Measurements from ENCODE around the gene GSX2.
"Not testable (repeated sequence)": the region's sequence is repeated elsewhere in the genome, so short reads cannot be mapped to it uniquely, and the experiment has no call there.

GSX2 gene

DNA sequence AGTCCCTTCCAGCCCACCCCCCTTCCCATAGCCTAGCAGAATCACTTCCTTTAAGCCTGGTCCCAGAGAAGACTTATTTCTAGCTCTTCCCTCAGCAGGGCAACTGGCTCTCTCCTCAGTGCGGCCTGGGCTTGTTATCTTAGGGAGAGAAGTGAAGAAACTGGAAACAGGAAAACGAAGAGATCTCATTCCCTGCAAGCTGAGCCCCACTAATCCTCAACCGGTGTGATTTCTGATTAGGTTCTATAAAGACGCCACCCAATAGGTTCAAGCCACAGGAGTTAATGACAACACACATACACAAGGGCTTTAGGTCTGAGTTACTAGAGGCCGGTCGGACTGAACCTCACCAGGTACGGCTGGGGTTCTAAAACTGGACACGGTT is 3.2 kb downstream of the GSX2 start:
- no peak for DNase-seq (ENCODE audit: low read depth)
- no peak overlapping the region for H3K4me3 ChIP-seq (ENCODE audit: low read length)
- TF ChIP-seq, protein P1, sequence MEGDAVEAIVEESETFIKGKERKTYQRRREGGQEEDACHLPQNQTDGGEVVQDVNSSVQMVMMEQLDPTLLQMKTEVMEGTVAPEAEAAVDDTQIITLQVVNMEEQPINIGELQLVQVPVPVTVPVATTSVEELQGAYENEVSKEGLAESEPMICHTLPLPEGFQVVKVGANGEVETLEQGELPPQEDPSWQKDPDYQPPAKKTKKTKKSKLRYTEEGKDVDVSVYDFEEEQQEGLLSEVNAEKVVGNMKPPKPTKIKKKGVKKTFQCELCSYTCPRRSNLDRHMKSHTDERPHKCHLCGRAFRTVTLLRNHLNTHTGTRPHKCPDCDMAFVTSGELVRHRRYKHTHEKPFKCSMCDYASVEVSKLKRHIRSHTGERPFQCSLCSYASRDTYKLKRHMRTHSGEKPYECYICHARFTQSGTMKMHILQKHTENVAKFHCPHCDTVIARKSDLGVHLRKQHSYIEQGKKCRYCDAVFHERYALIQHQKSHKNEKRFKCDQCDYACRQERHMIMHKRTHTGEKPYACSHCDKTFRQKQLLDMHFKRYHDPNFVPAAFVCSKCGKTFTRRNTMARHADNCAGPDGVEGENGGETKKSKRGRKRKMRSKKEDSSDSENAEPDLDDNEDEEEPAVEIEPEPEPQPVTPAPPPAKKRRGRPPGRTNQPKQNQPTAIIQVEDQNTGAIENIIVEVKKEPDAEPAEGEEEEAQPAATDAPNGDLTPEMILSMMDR (conservative IDR thresholded peaks at IDR 0.05; ENCODE audit: low read length), result no peak

DNA sequence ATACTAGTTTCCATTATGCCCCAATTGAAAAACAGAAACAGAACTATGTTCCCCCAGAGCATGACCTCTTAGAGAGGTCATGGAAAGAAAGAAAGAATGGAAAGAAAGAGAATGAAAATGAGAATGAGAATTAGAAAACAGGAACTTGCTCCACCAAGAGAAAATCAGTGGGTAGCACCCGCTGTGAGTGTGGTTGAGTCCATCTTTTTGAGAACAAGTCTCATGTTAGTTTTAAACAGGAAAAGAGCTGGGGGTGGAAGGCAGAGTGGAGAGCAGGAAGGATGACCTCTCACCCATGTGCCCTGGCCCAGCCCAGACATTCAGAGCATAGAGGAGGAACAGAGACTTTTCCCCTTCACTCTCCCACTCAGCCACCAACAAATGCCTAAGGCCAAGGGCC is 4.9 kb downstream of the GSX2 start:
- TF ChIP-seq, protein P1 (conservative IDR thresholded peaks at IDR 0.05; ENCODE audit: low read length), result no peak
- H3K4me3 ChIP-seq (ENCODE audit: low read length), result no peak overlapping the region
- DNase-seq (ENCODE audit: low read depth), result no peak

DNA sequence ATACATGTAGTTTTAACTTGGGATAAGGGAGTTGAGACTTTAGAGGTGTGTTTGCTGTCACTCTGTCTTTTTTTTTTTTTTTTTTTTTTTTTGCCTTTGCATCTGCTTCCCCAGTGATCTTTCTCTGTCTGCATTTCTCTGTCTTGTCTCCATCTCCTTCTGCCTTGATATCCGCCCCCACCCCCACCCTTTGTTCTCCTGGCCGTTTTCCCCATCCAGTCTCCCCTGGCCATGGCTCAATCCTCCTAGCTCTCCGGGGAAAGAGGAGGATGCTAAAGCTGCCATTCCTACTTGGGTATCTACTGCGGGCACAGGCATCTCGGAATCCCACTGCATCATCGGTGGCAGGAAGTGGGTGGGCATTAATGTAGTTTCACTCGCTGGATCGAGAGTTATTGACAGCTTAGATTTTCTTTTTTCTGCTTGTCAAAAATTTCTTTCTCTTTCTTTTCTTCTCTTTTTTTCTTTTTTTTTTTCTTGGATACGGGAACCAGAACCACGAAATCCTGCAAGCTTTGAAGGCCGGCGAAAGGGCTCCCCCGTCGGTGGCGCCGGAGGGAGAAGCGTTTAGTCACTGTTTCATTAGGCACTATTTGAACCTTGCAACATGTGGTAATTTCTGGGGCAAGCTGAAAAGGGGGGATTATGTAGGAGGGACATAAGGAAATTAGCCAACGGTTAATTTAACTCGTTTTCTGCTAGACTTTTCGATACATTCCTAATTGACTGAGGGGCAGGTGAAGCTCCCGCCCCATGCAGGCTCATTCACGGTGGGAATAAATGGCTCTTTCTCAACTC is 8.2 kb downstream of the GSX2 start:
- DNase-seq (ENCODE audit: low read depth), result no peak
- H3K4me3 ChIP-seq (ENCODE audit: low read length), result no peak overlapping the region
- TF ChIP-seq, protein P1 (conservative IDR thresholded peaks at IDR 0.05; ENCODE audit: low read length), result no peak

DNA sequence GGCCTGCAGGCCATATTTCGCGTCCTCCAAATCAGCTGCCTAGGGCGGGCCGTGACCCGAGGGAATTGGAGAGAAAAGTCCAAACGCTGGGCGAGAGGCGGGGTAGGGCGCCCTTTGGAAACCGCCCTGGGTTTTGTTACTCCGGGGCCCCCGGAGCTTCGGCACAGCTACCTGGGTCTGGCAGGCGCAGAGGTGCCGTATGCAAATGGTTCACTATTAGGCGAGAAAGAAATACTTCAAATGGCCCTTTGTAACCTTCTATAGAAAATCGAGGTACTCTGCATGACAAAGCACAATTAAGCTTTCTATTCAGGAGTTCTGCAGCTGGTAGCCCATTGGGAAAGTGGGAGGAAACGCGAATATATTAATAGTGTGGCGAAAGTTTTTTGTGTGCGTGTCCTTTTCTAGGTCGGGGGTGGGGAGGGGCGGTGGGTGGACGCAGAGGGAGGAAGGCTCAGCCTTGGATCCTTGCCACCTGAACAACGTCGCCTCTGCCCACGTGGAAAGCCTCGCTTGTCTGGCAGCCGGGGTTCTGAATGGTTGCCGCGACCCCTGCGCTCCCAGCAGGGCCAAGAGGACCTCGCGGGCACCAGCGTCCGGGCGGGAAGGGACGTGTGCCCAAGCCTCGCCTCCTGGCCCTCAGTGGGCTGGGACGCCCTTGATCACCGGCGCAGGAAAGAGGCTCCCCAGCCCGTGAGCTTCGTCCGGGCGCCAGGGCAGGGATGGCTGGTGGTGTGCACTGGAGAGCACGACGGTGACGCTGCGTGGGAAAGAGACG is 9.5 kb downstream of the GSX2 start:
- TF ChIP-seq, protein P1 (conservative IDR thresholded peaks at IDR 0.05; ENCODE audit: low read length), result no peak
- DNase-seq (ENCODE audit: low read depth), result no peak
- no peak overlapping the region for H3K4me3 ChIP-seq (ENCODE audit: low read length)

DNA sequence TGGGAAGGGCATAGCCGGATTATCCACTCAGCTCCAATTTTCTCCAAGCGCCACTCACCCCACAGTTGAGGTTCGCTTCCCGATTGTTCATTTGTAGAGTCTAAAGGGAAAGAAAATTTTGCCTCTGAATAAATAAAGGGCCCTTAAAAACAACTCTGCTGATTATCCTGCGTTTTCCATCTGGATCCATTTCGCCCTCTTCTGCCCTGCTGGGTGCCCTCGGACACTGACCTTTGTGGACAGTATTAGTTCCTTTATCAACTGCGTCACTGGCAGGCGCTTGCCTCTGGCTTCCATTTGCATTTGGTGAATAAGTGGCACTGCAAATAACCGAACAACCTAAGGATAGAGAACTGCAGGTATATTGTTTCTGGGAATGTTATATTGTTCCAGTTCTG is 10.1 kb downstream of the GSX2 start:
- no peak overlapping the region for H3K4me3 ChIP-seq (ENCODE audit: low read length)
- DNase-seq (ENCODE audit: low read depth), result no peak
- TF ChIP-seq, protein P1 (conservative IDR thresholded peaks at IDR 0.05; ENCODE audit: low read length), result no peak

DNA sequence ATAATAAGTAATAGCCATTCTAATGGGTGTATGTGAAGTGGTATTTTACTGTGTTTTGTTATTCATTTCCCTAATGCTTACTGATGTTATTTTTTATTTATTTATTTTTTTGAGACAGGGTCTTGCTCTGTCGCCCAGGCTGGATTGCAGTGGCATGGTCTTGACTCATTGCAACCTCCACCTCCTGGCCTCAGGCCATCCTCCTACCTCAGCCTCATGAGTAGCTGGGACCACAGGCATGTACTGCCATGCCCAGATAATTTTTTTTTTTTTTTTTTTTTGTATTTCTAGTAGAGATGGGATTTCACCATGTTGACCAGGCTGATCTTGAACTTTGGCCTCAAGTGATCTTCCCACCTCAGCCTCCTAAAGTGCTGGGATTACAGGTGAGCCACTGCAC is 13.2 kb downstream of the GSX2 start:
- peak; percentile 20 for DNase-seq (ENCODE audit: low read depth)
- H3K4me3 ChIP-seq (ENCODE audit: low read length), result not testable (repeated sequence)

DNA sequence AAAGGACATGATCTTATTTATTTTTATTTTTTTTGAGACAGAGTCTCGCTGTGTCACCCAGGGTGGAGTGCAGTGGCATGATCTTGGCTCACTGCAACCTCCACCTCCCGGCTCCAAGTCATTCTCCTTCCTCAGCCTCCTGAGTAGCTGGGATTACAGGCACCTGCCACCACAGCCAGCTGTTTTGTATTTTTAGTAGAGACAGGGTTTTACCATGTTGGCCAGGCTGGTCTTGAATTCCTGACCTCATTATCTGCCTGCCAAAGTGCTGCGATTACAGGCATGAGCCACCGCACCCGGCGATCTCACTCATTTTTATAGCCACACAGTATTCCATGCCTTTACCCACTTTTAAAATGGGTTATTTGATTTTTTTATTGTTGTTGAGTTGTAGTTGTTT is 16.3 kb downstream of the GSX2 start:
- DNase-seq (ENCODE audit: low read depth); H3K4me3 ChIP-seq (ENCODE audit: low read length): not testable (repeated sequence)
